Smooth muscle cell (in vitro differentiated cells): ENCODE measurements around the gene SEC14L5. TPM values are rescaled to one million over a fixed set of nuclear protein-coding genes. Genes with fewer than 3 reads are reported as not detected.

Experiments used
- DNase-seq: peaks from one replicate; lab custom pipeline; 2025; ENCODE audit not compliant: unreplicated experiment; lab: John Stamatoyannopoulos, UW
- H2AFZ ChIP-seq: fragments of 200-600 bp; sonication (generic); 2 replicates; pipeline ENCODE4 v1.6.0; 2016; ENCODE audit warnings: antibody characterized with exemption, low read depth, mild to moderate bottlenecking
- H3F3A ChIP-seq: fragments of 200-600 bp; sonication (generic); 2 replicates; pipeline ENCODE4 v1.6.0; 2017; ENCODE audit warnings: antibody characterized with exemption, low read depth
- H3K27ac ChIP-seq: fragments of 200-600 bp; sonication (generic); 2 replicates; pipeline ENCODE4 v1.5.1; 2016; ENCODE audit warnings: low read depth, mild to moderate bottlenecking
- H3K27me3 ChIP-seq: fragments of 200-600 bp; sonication (generic); 2 replicates; pipeline ENCODE4 v1.6.1; 2016; ENCODE audit warnings: low read depth, mild to moderate bottlenecking
- H3K36me3 ChIP-seq: fragments of 200-600 bp; sonication (generic); 2 replicates; pipeline ENCODE4 v1.5.1; 2016; ENCODE audit warnings: low read depth
- H3K4me1 ChIP-seq: fragments of 200-600 bp; sonication (generic); 2 replicates; pipeline ENCODE4 v1.5.1; 2016; ENCODE audit warnings: low read depth
- H3K4me2 ChIP-seq: fragments of 200-600 bp; sonication (generic); 2 replicates; pipeline ENCODE4 v1.6.0; 2016; ENCODE audit warnings: mild to moderate bottlenecking
- H3K4me3 ChIP-seq: fragments of 200-600 bp; sonication (generic); 2 replicates; pipeline ENCODE4 v1.5.1; 2016; ENCODE audit warnings: mild to moderate bottlenecking
- H3K79me2 ChIP-seq: fragments of 200-600 bp; sonication (generic); 2 replicates; pipeline ENCODE4 v1.6.0; 2016; ENCODE audit warnings: low read depth, mild to moderate bottlenecking
- H3K9ac ChIP-seq: fragments of 200-600 bp; sonication (generic); 2 replicates; pipeline ENCODE4 v1.6.0; 2016; ENCODE audit warnings: low read depth
- H3K9me3 ChIP-seq: fragments of 200-600 bp; sonication (generic); replicated peaks from 2 replicates; pipeline ENCODE4 v1.5.1; 2016; ENCODE audit warnings: low read depth
- H4K20me1 ChIP-seq: fragments of 200-600 bp; sonication (generic); 2 replicates; pipeline ENCODE4 v1.6.0; 2016; ENCODE audit warnings: low read depth
- CTCF ChIP-seq: fragments of 200-600 bp; sonication (generic); IDR thresholded peaks from 2 replicates; pipeline ENCODE4 v1.5.1; 2017; ENCODE audit warnings: borderline replicate concordance, mild to moderate bottlenecking, antibody characterized with exemption; ENCODE audit not compliant: insufficient read depth, poor library complexity, severe bottlenecking
- WGBS: methylation state at CpG from one replicate; pipeline ENCODE4 v1.1.7; 2016; ENCODE audit warnings: low lambda C conversion rate; 5-methylcytosine and 5-hydroxymethylcytosine counted together
- polyA plus RNA-seq: library from polyadenylated mRNA; unstranded; fragments of >200 nt; fragmentation: Nextera tagmentation; extraction: Ambion mirVana; gene quantifications from 2 replicates; pipeline ENCODE4 v1.2.1, GENCODE V29; 2016
- total RNA-seq: library from RNA; depleted of rRNA; stranded (reverse); fragments of >200 nt; gene quantifications from 2 replicates; pipeline ENCODE4 v1.2.3, GENCODE V29; 2014

SEC14L5 gene
- total and polyA plus RNA-seq, 2 experiments from 2014 or later: not detected

DNA sequence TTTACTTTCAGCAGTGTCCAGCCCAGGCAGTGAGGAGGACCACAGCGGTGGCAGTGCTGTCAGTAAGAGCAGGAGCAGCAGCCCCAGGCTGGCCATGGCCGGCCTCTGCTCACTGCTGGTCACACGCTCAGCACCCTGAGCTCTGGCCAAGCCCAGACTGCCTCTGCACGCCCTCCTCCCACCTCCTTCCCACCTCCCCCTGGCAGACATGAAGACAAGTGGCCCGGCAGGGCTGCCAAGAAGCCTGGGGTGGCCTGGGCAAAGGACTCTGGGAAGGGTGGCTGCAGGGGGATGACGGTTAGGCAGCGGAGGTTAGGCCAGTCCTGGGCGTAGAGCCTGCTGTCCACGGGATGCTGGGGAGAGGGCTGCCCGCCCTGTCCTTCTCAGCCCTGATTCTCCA, 107.7 kb downstream of the SEC14L5 start, which contains the start of gene C16orf89:
C16orf89 (minus strand) TSS at position 144 of the 400 bp plus-strand sequence; CDS start at position 96, 48 bp downstream.
- Histone ChIP-seq H3F3A (no peaks in the 10 kb centered on the region), H3K27ac (no peak within 1 kb of the TSS), H3K4me2 (no peak within 1 kb of the TSS), H3K27me3 (no peaks in the 10 kb centered on the region), H3K79me2 (no peaks in the 10 kb centered on the region), H4K20me1 (no peaks in the 10 kb centered on the region), H3K9ac (no peak within 1 kb of the TSS), H3K4me3 (no peak within 1 kb of the TSS), H2AFZ (no peak within 1 kb of the TSS), H3K36me3 (no peaks in the 10 kb centered on the region), H3K4me1 (no peaks in the 10 kb centered on the region), H3K9me3 (no peaks in the 10 kb centered on the region)
- DNase-seq: no peak
- TF ChIP-seq CTCF: no peak
- WGBS: 84% methylated on average over 10 of the region's 10 CpGs

DNA sequence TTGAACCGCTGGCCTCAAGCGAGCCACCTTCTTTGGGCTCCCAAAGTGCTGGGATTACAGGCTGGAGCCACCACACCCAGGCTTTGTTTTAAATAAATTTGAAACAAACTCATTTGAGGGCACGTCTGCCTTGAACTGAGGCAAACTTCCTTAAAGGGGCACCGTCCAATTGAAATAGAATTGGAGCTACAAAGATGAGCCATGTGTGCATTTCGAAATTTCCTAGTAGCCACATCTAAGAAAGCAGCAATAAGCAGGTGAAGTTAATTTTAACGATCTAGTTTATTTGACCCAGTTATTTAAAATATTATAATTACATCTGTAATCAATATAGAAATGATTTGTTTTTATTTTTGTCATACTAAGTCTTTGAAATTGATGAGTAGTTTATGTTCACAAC, 108.4 kb downstream of the SEC14L5 start:
- H3K4me3 ChIP-seq: no peak overlapping the region
- H2AFZ ChIP-seq: no peak overlapping the region
- H3K27ac ChIP-seq: no peak overlapping the region
- no peaks in the 10 kb centered on the region for H4K20me1 ChIP-seq
- H3K79me2 ChIP-seq: no peaks in the 10 kb centered on the region
- H3K4me1 ChIP-seq: no peaks in the 10 kb centered on the region
- no peak for DNase-seq
- H3K9ac ChIP-seq: no peak overlapping the region
- H3K4me2 ChIP-seq: no peak overlapping the region
- no peaks in the 10 kb centered on the region for H3K9me3 ChIP-seq
- H3F3A ChIP-seq: no peaks in the 10 kb centered on the region
- 86% methylated on average over 6 of the region's 6 CpGs for WGBS
- H3K27me3 ChIP-seq: no peaks in the 10 kb centered on the region
- H3K36me3 ChIP-seq: no peaks in the 10 kb centered on the region
- no peak for TF ChIP-seq CTCF

Other genes with a start within 250 kb of the SEC14L5 start
- gene ANKS3, start 224.1 kb upstream of the SEC14L5 start, total RNA-seq: 6.3 and 15.6 TPM in 2 replicates
- 15.3 and 22.5 TPM in 2 replicates for gene ANKS3, start 224.1 kb upstream of the SEC14L5 start, polyA plus RNA-seq
- 0.22 TPM in 1 of 2 replicates, not detected in the other for gene DNAAF8, start 223.8 kb upstream of the SEC14L5 start, total RNA-seq
- 1.1 and 2.9 TPM in 2 replicates for gene DNAAF8, start 223.8 kb upstream of the SEC14L5 start, polyA plus RNA-seq
- gene ZNF500, start 191.2 kb upstream of the SEC14L5 start, total RNA-seq: 4.1 and 5.3 TPM in 2 replicates
- gene ZNF500, start 191.2 kb upstream of the SEC14L5 start, polyA plus RNA-seq: 7.1 and 10.1 TPM in 2 replicates
- gene SEPTIN12, start 170.0 kb upstream of the SEC14L5 start, total RNA-seq: not detected in 2 replicates
- 0.52 TPM in 1 of 2 replicates, not detected in the other for gene SEPTIN12, start 170.0 kb upstream of the SEC14L5 start, polyA plus RNA-seq
- gene SMIM22, start 163.0 kb upstream of the SEC14L5 start, total RNA-seq: not detected in 2 replicates
- gene SMIM22, start 163.0 kb upstream of the SEC14L5 start, polyA plus RNA-seq: 0.29 TPM in 1 of 2 replicates, not detected in the other
- 21.6 and 32.1 TPM in 2 replicates for gene ROGDI, start 155.7 kb upstream of the SEC14L5 start, total RNA-seq
- gene ROGDI, start 155.7 kb upstream of the SEC14L5 start, polyA plus RNA-seq: 45.6 and 48.7 TPM in 2 replicates
- gene GLYR1, start 111.0 kb upstream of the SEC14L5 start, total RNA-seq: 26.4 and 27.8 TPM in 2 replicates
- 28.9 and 35.1 TPM in 2 replicates for gene GLYR1, start 111.0 kb upstream of the SEC14L5 start, polyA plus RNA-seq
- gene UBN1, start 110.8 kb upstream of the SEC14L5 start, total RNA-seq: 18.8 and 29.7 TPM in 2 replicates
- gene UBN1, start 110.8 kb upstream of the SEC14L5 start, polyA plus RNA-seq: 16.2 and 23.4 TPM in 2 replicates
- gene PPL, start 21.2 kb upstream of the SEC14L5 start, total RNA-seq: 4.8 and 7.7 TPM in 2 replicates
- gene PPL, start 21.2 kb upstream of the SEC14L5 start, polyA plus RNA-seq: 3.0 and 10.7 TPM in 2 replicates
- 3.8 and 4.2 TPM in 2 replicates for gene NAGPA, start 75.6 kb downstream of the SEC14L5 start, total RNA-seq
- gene NAGPA, start 75.6 kb downstream of the SEC14L5 start, polyA plus RNA-seq: 5.4 and 10.0 TPM in 2 replicates
- gene C16orf89, start 107.6 kb downstream of the SEC14L5 start, total RNA-seq: not detected in 2 replicates
- not detected in 2 replicates for gene C16orf89, start 107.6 kb downstream of the SEC14L5 start, polyA plus RNA-seq
- gene ALG1, start 113.5 kb downstream of the SEC14L5 start, total RNA-seq: 22.2 and 22.6 TPM in 2 replicates
- 30.4 and 32.9 TPM in 2 replicates for gene ALG1, start 113.5 kb downstream of the SEC14L5 start, polyA plus RNA-seq
- 2.9 and 6.2 TPM in 2 replicates for gene EEF2KMT, start 139.5 kb downstream of the SEC14L5 start, total RNA-seq
- gene EEF2KMT, start 139.5 kb downstream of the SEC14L5 start, polyA plus RNA-seq: 9.9 and 15.0 TPM in 2 replicates